HG03565 (cell line): ENCODE data around the gene CPSF4L.
A peak's percentile ranks its signal among the peaks of the same experiment; 100 is the strongest.
"Not testable (repeated sequence)": the region's sequence is repeated elsewhere in the genome, so short reads cannot be mapped to it uniquely, and the experiment has no call there.

Source experiments
- ATAC-seq: cut with Tn5 transposase; IDR thresholded peaks from one replicate; pipeline ENCODE4 v1.9.1; 2021; ENCODE audit warnings: mild to moderate bottlenecking, moderate library complexity; ENCODE audit not compliant: unreplicated experiment

The CPSF4L gene, protein sequence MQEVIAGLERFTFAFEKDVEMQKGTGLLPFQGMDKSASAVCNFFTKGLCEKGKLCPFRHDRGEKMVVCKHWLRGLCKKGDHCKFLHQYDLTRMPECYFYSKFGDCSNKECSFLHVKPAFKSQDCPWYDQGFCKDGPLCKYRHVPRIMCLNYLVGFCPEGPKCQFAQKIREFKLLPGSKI

DNA sequence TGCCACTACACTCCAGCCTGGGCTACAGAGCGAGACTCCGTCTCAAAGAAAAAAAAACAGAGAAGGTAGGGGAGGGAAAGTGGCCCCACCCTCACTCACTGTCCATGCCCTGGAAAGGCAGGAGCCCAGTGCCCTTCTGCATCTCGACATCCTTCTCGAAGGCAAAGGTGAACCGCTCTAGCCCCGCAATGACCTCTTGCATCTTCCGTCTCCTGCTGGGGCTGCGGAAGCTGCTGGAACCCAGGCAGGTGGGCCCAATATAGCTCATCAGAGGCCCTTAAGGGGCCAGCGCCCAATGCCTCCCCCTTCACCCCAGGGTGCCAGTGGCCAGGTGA lies at the start of gene CPSF4L:
Gene CPSF4L (minus strand): TSS at position 264 of the 335 bp plus-strand sequence. CDS start 62 bp downstream, at position 202.
- ATAC-seq: no peak

DNA sequence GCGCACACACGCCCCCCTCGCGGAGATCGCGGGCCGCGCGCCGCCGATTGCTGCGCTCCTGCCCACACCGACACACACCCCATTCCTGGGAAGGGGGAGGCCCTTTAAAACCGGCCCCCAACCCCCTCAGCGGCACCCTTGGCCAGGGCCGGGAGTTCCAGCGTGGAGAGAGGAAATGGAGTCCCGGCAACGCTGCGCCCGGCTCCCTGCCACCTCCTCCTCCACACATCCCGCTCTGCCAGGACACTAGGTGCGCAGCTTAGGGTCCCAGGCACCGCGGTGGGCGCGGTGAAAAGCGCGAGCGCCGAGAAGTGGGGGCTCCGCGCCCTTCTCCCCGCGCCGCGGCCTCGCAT lies 49.7 kb upstream of the CPSF4L start:
- ATAC-seq: peak; percentile 2

DNA sequence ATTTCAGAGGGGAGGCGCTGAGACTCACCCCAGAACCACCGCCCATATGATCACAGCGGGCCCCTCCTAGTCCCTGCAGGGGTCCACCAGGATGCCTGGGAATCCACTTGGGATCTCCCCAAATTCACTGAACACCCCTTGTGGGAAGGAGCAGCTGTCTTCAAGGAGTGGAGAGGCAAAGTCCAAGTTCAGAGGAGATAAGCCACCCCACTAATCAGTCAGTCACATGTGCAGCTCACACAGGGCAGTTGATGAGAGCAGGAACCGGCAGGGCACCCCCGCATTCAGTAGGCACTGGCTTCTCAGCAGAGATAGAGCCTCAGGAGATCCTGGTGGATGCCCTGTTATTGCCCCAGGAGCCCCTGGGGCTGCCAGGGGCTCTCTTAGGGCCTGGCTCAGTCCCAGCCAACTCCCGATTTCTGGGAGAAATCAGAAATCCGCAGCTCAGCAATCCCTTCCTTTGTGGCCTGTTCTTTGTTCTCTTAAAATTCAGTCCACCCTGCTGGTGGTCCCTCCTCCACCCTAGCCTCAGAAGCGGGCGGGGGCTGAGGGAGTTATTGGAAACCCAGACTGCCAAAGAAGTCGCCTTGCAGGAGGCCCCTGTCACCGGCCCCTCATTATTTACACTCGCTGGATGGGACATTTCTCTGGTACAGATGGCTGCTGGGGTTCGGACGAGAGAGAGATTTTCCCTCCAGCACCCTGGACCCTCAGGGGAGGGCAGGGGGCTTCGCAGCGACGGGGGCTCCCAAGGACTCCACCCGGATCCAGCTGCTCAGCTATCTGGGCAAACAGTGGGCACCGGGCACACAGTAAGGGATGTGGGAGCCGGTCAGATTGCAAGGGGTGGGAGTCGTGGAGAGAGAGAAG lies 48.3 kb upstream of the CPSF4L start:
- no peak for ATAC-seq

DNA sequence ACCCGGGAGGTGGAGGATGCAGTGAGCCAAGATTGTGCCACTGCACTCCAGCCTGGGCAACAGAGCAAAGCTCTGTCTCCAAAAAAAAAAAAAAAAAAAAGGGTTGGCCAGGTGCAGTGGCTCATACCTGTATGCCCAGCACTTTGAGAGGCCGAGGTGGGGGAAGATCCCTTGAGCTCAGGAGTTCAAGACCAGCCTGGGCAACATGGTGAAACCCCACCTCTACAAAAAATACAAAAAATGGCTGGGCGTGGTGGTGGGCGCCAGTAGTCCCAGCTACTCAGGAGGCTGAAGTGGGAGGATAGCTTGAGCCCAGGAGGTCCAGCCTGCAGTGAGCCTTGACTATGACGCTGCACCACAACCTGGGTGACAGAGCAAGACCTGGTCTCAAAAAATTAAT lies 47.3 kb upstream of the CPSF4L start:
- not testable (repeated sequence) for ATAC-seq

DNA sequence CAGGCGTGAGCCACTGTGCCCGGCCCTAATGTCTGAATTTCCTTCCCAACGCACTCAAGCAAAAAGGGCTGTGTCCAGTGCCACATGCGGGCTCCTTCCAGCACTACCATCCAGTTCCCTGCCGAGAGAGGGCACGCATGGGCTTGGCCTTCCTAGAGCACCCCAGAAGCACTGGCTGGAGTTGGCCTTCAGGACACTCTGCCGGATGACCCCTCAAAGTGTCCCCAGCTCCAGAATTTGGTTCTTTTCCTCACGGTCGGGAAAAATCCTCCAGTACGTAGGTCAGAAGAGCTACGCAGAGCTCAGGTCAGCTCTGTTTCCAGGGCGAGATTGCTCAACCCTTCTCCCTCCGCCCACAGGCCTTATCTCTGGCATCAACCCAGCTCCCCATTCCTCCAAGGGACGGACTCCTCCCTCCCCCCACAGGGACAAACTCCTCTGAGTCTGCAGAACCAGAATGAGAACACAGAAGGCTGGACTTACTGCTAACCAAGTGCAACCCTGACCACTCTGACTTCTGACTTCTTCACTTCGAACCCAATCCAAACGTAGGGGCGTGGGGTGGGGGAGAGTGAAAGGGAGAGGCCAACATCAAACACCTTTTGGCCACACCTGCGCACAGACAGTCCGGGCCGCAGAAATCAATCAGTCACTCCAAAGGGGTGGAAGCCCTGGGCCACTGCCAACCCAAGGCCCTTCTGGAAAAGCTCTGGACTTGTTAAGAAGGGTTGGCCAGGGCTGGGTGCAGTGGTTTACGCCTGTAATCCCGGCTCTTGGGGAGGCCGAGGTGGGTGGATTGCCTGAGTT lies 46.5 kb upstream of the CPSF4L start:
- ATAC-seq: no peak

DNA sequence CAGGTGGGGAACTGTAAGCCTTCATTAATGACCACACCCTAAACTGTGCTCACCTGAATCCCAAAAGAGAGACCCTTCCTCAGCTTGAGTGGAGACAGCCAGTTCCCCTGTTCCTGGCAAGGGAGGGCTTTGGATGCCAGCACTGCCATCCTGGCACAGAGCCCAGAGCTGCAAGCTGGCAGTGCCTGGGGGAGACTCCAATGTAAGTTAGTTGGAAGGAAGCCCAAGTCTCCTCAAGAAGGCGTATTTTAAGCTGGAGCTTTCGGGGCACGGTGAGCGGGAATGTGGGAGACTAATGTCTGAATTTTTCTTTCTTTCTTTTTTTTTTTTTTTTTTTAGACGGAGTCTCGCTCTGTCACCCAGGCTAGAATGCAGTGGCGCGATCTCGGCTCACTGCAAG lies 45.5 kb upstream of the CPSF4L start:
- no peak for ATAC-seq

DNA sequence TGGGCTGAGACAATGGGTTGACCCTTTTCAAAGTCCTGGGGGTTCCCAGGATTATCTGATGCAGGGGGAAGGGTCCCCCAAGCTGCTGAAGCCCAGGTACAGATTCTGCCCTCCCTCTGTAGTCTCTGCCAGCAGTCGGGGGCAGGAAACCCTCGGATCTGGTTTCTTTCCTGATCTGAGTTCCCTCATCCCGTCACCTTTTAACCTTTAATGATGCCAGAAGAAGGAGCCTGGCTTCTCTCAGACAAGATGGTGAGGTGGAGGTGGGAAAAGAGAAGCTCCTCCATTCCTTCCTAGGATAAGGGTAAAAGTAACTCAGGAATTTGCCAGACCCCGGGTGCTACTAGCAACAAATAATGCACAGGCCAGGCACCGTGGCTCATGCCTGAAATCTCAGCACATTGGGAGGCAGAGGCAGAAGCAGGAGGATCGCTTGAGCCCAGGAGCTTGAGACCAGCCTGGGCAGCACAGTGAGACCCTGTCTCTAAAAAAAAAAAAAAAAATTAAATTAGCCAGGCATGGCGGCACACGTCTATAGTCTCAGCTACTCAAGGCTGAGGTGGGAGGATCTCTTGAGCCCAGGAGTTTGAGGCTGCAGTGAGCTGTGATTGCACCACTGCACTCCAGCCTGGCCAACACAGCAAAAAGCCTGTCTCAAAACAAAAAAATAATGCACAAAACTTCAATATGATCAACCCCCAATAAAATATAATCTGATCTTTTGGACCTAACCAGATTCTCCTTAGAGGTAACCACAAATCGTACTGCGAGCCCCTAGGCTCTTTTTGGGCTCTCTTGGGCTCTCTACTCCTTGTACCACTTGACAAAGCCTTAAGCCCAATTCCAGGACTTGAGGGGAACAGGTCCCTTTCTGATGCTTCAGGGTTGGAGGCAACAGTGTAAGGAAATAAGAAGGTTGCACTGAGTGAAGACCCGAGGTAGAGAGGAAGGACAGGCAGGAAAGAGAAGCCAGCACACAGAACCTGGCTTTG lies 44.5 kb upstream of the CPSF4L start:
- no peak for ATAC-seq

DNA sequence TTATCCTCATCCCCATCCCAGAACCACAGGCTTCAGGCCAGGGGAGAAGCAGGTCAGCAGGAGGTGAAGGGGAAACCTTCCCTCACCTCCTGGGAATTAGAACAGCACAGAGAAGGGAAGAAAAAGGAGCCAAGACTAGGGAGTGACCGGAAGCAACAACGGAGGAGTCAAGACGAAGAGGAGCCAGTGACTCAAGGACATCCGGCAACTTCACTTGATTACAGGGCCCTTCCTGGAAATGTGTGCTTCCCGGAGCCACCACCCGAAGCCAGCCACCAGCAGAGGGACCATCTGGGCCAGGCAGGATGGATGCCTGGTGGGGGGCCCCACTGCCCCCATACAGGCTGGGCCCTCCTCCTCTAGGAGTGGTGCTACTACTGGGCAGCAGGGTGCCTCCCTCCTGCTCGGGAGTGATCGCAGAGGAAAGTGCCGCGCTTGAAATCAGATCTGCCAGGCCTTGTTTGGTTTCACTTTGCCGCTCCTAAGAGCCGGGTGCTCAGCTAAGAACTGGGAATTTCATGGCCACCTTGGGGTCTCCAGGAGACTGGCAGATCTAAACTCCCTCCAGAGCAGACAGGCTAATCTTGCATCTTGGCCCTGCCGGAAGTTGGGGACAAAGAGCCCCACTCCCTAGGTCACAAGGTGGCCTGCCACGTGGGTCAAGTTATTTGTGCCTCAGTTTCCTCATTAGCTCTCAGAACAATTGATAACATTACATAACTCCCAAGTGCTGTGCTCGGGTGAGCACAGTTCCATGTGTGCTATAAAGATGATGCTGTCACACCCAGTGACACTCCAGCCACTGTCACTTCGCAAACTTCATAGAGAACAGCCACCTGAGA lies 43.5 kb upstream of the CPSF4L start:
- ATAC-seq: no peak

DNA sequence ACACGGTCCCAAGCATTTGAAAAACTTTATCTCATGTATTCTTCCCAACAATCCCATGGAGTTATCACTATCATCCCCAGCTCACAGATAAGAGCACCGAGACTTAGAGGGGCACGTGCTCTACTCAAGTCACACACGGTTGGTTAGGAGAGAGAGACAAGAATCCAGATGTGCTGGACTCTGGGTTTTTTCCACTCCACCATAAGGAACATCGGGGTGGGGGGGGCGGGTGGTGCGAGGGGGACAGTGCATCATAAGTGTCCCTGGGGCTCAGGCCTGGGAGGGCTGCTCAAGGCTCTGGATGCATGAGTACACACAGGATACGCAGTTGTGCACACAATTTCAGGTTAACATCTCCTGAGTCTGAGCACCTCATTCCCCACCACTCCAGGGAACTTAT lies 42.8 kb upstream of the CPSF4L start:
- no peak for ATAC-seq

DNA sequence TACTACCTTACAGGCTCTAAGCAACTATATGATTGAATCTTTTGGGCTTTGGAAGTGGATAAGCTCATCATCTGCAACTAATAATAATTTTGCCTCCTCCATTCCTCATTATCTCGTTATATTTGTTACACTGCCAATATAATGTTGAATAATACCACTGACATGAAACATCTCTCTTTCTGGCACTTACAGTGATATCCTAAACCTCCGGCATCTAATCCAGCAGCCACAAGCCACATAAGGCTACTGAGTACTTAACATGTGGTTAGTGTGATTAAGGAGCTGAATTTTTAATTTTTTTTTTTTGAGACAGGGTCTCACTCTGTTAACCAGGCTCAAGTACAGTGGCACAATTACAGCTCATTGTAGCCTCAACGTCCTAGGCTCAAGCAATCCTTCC lies 40.5 kb upstream of the CPSF4L start:
- ATAC-seq: no peak

DNA sequence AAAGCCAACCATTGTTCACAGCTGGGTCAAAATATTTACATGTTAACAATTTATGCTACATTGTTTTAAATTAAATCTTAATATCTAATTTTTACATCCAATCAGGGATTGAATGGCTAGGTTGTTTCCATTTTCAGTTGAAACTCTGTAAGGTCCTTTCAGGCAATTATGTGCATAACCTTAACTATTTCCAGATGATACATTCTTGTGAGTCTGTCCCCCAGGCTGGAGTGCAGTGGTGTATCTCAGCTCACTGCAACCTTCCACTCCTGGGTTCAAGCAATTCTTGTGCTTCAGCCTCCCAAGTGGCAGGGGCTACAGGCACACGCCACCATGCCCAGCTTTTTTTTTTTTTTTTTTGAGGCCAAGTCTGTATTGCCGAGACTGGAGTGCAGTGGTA lies 39.7 kb upstream of the CPSF4L start:
- ATAC-seq: no peak

DNA sequence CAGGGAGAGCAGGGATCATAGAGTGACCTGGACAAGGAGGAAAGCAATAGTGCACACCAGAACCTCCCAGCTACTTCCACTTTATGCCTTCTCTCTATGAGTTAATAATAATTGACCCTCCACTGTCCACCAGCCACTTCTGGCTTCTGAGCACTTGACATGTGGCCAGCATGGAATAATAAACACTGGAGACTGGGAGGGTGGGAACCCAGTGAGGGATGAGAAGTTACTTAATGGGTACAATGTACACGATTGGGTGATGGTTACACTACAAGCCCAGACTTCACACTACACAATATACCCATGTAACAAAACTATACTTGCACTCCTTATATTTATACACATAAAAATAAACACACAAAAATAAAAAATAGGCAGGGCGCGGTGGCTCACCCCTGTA lies 38.7 kb upstream of the CPSF4L start:
- no peak for ATAC-seq

DNA sequence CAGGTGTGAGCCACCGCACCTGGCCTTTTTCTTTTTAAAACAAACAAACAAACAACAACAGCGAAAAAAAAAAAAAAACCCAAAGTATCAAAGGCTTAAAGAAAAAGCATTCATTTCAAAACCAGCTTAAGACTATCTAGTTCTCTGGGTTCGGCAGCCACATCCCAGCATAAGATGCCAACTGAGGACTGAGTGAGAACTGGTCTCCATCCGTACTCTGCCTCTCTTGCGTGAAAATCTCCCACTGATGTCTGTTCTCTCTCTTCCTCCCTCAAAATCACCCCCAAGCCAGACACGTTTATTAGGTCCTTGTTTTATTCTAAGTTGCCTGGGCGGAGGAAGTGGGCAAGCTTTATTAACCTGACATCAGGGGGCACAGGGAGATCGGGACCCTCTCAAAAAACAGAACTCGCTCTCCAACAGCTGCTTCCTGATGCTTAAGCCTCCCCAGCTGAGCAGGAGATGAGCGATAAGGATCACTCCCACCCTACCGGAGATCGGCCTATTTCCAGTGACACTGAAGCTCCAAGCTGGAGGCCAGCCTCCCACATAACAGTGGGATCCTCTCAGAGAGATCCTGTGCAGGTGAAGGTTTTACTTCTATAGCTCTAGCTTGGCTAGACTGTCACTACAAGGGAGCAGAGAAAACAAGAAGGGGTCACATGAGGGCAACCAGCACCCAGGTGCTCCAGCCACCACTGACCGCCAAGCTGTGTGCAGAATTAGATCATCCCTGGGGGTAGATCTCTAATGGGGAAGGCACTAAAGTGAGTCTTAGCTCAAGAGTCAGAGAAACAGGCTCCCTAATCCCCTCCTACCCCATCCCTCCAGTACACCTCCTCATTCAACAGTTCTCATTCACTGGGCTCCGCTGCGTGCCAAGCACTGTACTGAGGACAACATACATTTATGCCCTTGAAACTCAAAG lies 36.5 kb upstream of the CPSF4L start:
- ATAC-seq: no peak

DNA sequence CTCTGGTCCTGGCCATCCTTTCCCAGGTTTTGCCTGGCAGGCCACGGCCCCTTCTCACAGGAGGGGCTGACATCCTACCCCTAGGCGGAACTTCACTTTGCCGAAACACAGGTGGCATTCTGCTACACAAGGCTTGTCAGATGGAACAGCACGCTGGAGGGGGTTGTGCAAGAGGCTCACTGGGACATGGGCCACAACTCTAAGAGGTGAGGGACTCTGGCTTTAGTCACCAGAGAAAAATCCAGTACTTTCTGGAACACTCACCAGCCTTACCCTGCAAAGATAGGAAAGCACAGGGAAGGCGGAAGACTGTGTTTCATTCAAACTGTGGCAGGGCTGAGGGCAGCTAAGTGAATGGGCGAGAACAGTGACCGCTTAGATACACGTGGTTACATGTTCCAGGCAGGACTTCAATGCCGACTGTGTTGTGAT lies 31.8 kb upstream of the CPSF4L start:
- no peak for ATAC-seq

DNA sequence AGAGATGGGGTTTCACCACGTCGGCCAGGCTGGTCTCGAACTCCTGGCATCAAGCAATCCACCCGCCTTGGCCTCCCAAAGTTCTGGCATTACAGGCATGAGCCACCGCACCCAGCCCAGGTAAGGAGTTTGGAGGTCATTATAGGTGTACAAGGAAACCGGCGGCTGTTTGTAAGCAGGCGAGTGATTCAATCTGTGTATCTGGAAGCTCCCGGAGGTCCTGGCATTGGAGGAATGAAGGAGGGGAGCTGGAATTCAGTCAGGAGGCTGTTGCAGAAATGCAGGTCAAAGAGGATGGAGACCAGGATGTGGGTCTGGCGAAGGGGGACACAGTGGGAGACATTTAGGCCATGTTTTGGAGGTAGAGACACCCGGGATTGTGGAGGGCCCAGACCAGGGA lies 31.4 kb upstream of the CPSF4L start:
- no peak for ATAC-seq

DNA sequence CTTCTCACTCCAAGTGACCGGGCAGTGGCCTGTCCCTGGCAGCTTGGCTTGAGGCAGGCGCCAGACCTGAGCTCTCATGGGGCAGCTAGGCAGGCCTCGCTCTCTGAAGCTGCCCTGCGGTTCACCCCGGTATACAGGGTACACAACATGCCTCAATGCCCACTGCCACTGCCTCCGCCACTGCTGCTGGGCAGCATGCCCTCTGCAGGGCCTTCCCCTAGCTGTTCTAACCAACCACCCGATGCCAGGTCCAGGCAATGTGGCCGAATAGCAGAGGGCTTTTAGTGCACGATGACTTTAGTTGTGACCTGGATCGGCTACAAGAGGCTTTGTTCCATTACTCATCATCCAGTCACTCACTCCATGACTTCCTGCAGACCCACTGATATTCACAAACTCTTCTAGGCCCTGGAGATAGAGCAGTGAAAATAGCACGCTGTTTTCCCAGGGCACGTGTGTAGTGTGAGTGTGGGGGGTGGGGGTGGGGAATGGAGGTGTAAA lies 30.4 kb upstream of the CPSF4L start:
- ATAC-seq: no peak

DNA sequence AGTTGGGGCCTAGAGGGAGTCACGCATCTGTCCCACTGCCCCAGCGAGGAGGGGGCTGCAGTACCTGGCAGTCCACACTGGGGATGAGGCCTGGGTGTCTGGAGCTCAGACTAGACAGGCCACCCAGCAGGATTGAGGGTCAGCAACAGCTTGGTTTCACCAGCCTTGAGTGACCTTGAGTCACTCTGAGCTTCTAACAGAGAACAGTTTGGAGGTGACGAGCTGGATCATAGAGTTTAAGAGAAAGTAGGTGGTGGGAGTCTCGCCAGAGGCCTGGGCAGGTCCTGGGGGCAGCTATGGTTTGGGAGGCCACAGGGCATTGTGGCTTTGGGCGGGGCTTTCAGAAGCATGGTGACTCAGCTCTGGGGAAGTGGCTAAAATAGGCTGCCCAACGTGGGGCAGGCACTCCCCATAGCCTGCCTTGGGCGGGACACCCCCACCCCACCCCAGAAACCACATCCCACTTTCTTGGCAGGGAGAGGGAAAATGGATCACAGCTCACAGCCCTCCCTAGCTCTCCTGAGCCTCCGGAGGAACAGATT lies 29.7 kb upstream of the CPSF4L start:
- peak; percentile 77 for ATAC-seq
